ENCODE data around the gene SPG11. TPM values are rescaled to one million over a fixed set of nuclear protein-coding genes. Genes with fewer than 3 reads are reported as not detected.

The SPG11 gene
- total and polyA plus RNA-seq, 8 donors, result 21.6 to 61.1 (median 35.2) TPM

DNA sequence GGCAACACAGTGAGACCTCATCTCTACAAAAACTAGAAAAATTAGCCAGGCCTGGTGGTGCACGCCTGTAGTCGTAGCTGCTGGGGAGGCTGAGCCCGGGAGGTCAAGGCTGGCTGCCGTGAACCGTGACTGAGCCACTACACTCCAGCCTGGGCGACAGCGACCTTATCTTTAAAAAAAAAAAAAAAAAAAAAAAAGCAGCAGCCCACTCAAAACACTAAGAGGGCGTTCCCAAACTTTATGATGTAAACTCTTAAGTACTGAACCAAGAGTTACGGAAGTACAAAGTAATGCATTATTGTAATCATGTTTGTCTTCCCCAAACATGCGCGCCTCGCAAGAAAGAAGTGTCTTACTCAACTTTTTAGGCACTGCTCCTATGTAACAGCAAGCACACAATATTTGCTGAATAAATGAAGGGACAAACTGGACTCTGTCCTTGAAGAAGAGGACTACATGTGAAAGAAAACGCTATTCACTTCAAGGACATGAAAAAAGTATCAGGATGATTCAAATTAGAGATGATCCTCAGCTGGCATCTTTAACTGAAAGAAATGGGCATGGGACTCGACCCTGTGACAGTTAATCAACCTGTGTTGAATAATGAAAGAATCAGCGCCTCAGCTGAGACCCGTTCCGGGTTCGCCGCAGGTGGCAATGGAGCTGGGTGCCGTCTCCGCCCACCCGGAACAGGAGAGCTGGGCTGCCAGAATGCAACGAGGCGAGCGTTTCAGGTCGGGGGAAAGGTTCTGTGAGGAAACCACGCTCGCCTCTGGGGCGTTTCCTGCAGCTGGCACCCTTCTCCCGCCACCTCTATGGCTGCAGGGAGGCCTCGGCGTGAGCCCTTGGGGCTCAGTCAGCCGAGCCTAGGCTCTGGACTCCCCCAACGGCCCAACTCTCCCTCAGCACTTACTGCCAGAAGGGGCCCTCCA is 718 bp downstream of the SPG11 start:
- FAIRE-seq (no peak), DNase-seq (peak; percentile 69 to 87 (median 75)), ATAC-seq (peak; percentile 72 to 83 (median 78))
- peak overlapping the region; percentile 96 to 98 (median 98) for H3K27ac ChIP-seq
- no peaks in the 10 kb centered on the region for H3K9me3 ChIP-seq
- H3K36me3 ChIP-seq, result peaks cover 0 to 11% (median 3%) of the 10 kb centered on the region in 3 donors
- H3K4me1 ChIP-seq, result peaks cover 6 to 14% (median 8%) of the 10 kb centered on the region in 3 donors
- peak overlapping the region; percentile 92 to 100 (median 95) for H3K4me3 ChIP-seq
- TF ChIP-seq, protein P1, sequence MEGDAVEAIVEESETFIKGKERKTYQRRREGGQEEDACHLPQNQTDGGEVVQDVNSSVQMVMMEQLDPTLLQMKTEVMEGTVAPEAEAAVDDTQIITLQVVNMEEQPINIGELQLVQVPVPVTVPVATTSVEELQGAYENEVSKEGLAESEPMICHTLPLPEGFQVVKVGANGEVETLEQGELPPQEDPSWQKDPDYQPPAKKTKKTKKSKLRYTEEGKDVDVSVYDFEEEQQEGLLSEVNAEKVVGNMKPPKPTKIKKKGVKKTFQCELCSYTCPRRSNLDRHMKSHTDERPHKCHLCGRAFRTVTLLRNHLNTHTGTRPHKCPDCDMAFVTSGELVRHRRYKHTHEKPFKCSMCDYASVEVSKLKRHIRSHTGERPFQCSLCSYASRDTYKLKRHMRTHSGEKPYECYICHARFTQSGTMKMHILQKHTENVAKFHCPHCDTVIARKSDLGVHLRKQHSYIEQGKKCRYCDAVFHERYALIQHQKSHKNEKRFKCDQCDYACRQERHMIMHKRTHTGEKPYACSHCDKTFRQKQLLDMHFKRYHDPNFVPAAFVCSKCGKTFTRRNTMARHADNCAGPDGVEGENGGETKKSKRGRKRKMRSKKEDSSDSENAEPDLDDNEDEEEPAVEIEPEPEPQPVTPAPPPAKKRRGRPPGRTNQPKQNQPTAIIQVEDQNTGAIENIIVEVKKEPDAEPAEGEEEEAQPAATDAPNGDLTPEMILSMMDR (IDR thresholded peaks at IDR 0.05), result no peak
- no peaks in the 10 kb centered on the region for H3K27me3 ChIP-seq
- intact Hi-C loops (cut with DNase I), result loop anchor here in 1 of 3 donors (10.0 kb wide), 1 partner anchor 72 kb away; the partner anchor contains the start of gene TRIM69
- WGBS, 2 donors, result 3 to 5% methylated on average over 25 to 34 of the region's 34 CpGs

- no peak for FAIRE-seq
- H3K4me1 ChIP-seq, result peaks cover 6 to 14% (median 8%) of the 10 kb centered on the region in 3 donors
- ATAC-seq, result no peak
- no peak for DNase-seq
- no peak overlapping the region for H3K27ac ChIP-seq
- no peak overlapping the region for H3K4me3 ChIP-seq
- TF ChIP-seq, protein P1 (IDR thresholded peaks at IDR 0.05), result no peak
- peaks cover 0 to 19% (median 3%) of the 10 kb centered on the region in 3 donors for H3K36me3 ChIP-seq
- no peaks in the 10 kb centered on the region for H3K9me3 ChIP-seq
- H3K27me3 ChIP-seq, result no peaks in the 10 kb centered on the region
- intact Hi-C loops (cut with DNase I), result loop anchor here in 1 of 3 donors (10.0 kb wide), 1 partner anchor 73 kb away; the partner anchor contains the start of gene TRIM69
Observed at GRCh38 chr15:44661576-44661975, 1.9 kb downstream of the SPG11 start.

GRCh38 chr15:44659056-44659455 is 4.4 kb downstream of the SPG11 start:
- no peak overlapping the region for H3K27ac ChIP-seq
- H3K4me3 ChIP-seq, result no peak overlapping the region
- H3K4me1 ChIP-seq, result peaks cover 6 to 14% (median 8%) of the 10 kb centered on the region in 3 donors
- H3K36me3 ChIP-seq, result peaks cover 0 to 31% (median 3%) of the 10 kb centered on the region in 3 donors
- H3K27me3 ChIP-seq, result no peaks in the 10 kb centered on the region
- 98% methylated on average over 3 of the region's 3 CpGs for WGBS, 2 donors
- no peaks in the 10 kb centered on the region for H3K9me3 ChIP-seq
- FAIRE-seq (no peak), DNase-seq (no peak), ATAC-seq (no peak)
- TF ChIP-seq, protein P1 (IDR thresholded peaks at IDR 0.05), result no peak
- intact Hi-C loops (cut with DNase I), result no loop called here

DNA sequence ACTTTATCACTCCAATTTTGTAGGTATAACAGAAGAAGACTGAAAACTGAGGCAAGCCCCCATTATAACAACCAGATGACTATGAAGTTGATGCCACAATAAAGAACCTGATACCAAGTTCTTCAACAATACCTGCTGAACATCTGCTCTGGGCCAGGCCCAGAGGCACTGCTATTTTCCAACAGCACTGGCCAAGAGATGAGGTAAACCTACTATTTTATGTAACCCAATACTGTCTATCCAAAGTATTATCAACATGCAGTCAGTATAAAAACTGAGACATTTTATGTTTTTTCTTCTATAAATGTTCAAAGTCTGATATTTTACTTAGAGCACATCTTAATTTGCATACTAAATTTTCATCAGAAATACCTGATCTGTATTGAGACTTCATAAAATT is 6.1 kb downstream of the SPG11 start:
- Histone ChIP-seq H3K27me3 (no peaks in the 10 kb centered on the region), H3K27ac (no peak overlapping the region), H3K4me3 (no peak overlapping the region), H3K9me3 (no peaks in the 10 kb centered on the region), H3K4me1 (peaks cover 4 to 14% (median 6%) of the 10 kb centered on the region in 3 donors), H3K36me3 (peaks cover 0 to 31% (median 3%) of the 10 kb centered on the region in 3 donors)
- FAIRE-seq (no peak), ATAC-seq (no peak), DNase-seq (no peak)
- intact Hi-C loops (cut with DNase I), result no loop called here
- TF ChIP-seq, protein P1 (IDR thresholded peaks at IDR 0.05), result no peak
